Liver (tissue), 9 donors: ENCODE data around the gene TMEM229A. TPM values are rescaled to one million over a fixed set of nuclear protein-coding genes. Genes with fewer than 3 reads are reported as not detected.
"Not testable (repeated sequence)": the region's sequence is repeated elsewhere in the genome, so short reads cannot be mapped to it uniquely, and the experiment has no call there.

Experiments
- DNase-seq: peaks from one replicate; pipeline ENCODE4 v3.0.0-alpha.2; 2017; ENCODE audit warnings: low spot score
- H3K27ac ChIP-seq, 2 donors: one replicate each; pipeline ENCODE4 v1.7.0; 2013; ENCODE audit warnings: inconsistent platforms in 2 of 2, low read length in 2 of 2, control low read depth in 1 of 2, low read depth in 1 of 2, mild to moderate bottlenecking in 1 of 2
- H3K27me3 ChIP-seq, 4 donors: one replicate each; pipeline versions ENCODE4 v1.6.1 to v1.7.0; 2013; ENCODE audit warnings: low read length in 3 of 4, inconsistent platforms in 1 of 4, mild to moderate bottlenecking in 1 of 4, moderate library complexity in 1 of 4; ENCODE audit not compliant: control insufficient read depth in 4 of 4, insufficient read depth in 4 of 4
- H3K36me3 ChIP-seq, 4 donors: one replicate each; pipeline versions ENCODE4 v1.6.1 to v1.7.0; 2013; ENCODE audit warnings: low read length in 3 of 4, mild to moderate bottlenecking in 3 of 4, low read depth in 1 of 4, moderate library complexity in 1 of 4; ENCODE audit not compliant: control insufficient read depth in 4 of 4, insufficient read depth in 3 of 4
- H3K4me1 ChIP-seq, 4 donors: one replicate each; pipeline versions ENCODE4 v1.6.1 to v1.7.0; 2013; ENCODE audit warnings: low read length in 3 of 4, mild to moderate bottlenecking in 3 of 4, moderate library complexity in 1 of 4; ENCODE audit not compliant: control insufficient read depth in 4 of 4, insufficient read depth in 4 of 4
- H3K4me3 ChIP-seq, 3 donors: one replicate each; pipeline versions ENCODE4 v1.6.1 to v1.7.0; 2013; ENCODE audit warnings: low read length in 3 of 3, control low read depth in 1 of 3, low read depth in 1 of 3, mild to moderate bottlenecking in 1 of 3
- H3K9ac ChIP-seq, 2 donors: one replicate each; pipeline ENCODE4 v1.7.0; 2013; ENCODE audit warnings: low read length in 2 of 2, mild to moderate bottlenecking in 2 of 2, moderate library complexity in 2 of 2, control low read depth in 1 of 2, low read depth in 1 of 2
- H3K9me3 ChIP-seq, 4 donors: one replicate each; pipeline versions ENCODE4 v1.6.1 to v1.7.0; 2013; ENCODE audit warnings: low read length in 3 of 4; ENCODE audit not compliant: control insufficient read depth in 4 of 4
- ATF3 ChIP-seq: IDR thresholded peaks from 2 replicates; pipeline ENCODE4 v1.6.1; 2016; ENCODE audit warnings: antibody characterized with exemption
- CTCF ChIP-seq: fragments of 150-350 bp; IDR thresholded peaks from 2 replicates; pipeline ENCODE4 v1.5.1; 2017; ENCODE audit warnings: improper control_type of control experiment, low read depth, low read length; ENCODE audit not compliant: missing input control
- EGR1 ChIP-seq, 2 donors: IDR thresholded peaks; 2 replicates each; pipeline ENCODE4 v1.6.1; 2016 to 2018; ENCODE audit warnings: antibody characterized with exemption in 2 of 2, low read depth in 2 of 2
- HNF4A ChIP-seq, 2 donors: conservative IDR thresholded peaks; 2 replicates each; pipeline ENCODE4 v1.6.1; 2016; ENCODE audit warnings: antibody characterized with exemption in 2 of 2, mild to moderate bottlenecking in 2 of 2
- REST ChIP-seq: IDR thresholded peaks from 2 replicates; pipeline ENCODE4 v1.6.1; 2016; ENCODE audit warnings: antibody characterized with exemption, mild to moderate bottlenecking
- SP1 ChIP-seq: IDR thresholded peaks from 2 replicates; pipeline ENCODE4 v1.6.1; 2018; ENCODE audit warnings: antibody characterized with exemption, mild to moderate bottlenecking
- YY1 ChIP-seq: IDR thresholded peaks from 2 replicates; pipeline ENCODE4 v1.6.1; 2016; ENCODE audit warnings: antibody characterized with exemption, mild to moderate bottlenecking
- WGBS: extraction: QIAGEN DNeasy Blood & Tissue Kit; methylation state at CpG from one replicate; pipeline ENCODE4 v1.1.7; 2013; 5-methylcytosine and 5-hydroxymethylcytosine counted together
- polyA plus RNA-seq, 2 donors: library from polyadenylated mRNA; stranded (reverse) in 1 of 2; unstranded in 1 of 2; fragments of 200-250 nt in 1 of 2; fragments of >200 nt in 1 of 2; fragmentation: Nextera tagmentation in 1 of 2; extraction: Ambion mirVana in 1 of 2; gene quantifications; one replicate each; pipeline versions ENCODE4 v1.2.1 to v1.2.3, GENCODE V29; 2013 to 2015
- total RNA-seq, 2 donors: library from RNA; depleted of rRNA; stranded (reverse); fragments of >200 nt; gene quantifications; one replicate each; pipeline ENCODE4 v1.2.3, GENCODE V29; 2014
- donor health status: healthy.
- donor health status: healthy.
- donor health status: healthy.
- donor health status: healthy.
- donor health status: healthy.

The TMEM229A gene
- total RNA-seq: under 1 TPM in 1 of 2 donors, not detected in 1; 0.23 TPM
- not detected for polyA plus RNA-seq

GRCh38 chr7:124032369-124033094 lies at the start of gene TMEM229A:
Gene TMEM229A, minus strand, starts transcription at chr7:124033067. Its CDS starts 64 bp downstream, at chr7:124033003.
- H3K9ac ChIP-seq: no peak within 1 kb of the TSS
- H3K9me3 ChIP-seq: no peaks in the 10 kb centered on the region
- DNase-seq: no peak
- WGBS: 2% methylated on average over 87 of the region's 87 CpGs
- H3K36me3 ChIP-seq: no peaks in the 10 kb centered on the region
- H3K4me3 ChIP-seq: peak within 1 kb of the TSS in 2 of 3 donors; percentile 47 to 62
- H3K27me3 ChIP-seq: peaks cover 0 to 19% (median 7%) of the 10 kb centered on the region in 4 donors
- no peak within 1 kb of the TSS for H3K27ac ChIP-seq
- TF ChIP-seq REST (peak; percentile 93), ATF3 (no peak)
- H3K4me1 ChIP-seq: peaks cover 8 to 19% (median 16%) of the 10 kb centered on the region in 4 donors

DNA sequence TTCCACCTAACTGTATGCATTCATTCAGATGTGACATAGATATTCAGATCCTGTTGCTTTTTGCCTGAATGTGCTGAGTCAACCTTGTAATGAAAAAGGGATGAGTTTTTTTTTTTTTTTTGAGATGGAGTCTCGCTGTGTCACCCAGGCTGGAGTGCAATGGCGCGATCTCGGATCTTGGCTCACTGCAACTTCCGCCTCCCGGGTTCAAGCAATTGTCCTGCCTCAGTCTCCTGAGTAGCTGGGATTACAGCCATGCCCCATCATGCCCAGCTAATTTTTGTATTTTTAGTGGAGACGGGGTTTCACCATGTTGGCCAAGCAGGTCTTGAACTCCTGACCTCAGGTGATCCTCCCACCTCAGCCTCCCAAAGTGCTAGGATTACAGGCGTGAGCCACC lies 49.4 kb upstream of the TMEM229A start:
- 97% methylated on average over 8 of the region's 8 CpGs for WGBS
- not testable (repeated sequence) for H3K27me3 ChIP-seq, H3K36me3 ChIP-seq, H3K4me1 ChIP-seq, H3K9ac ChIP-seq, H3K27ac ChIP-seq, H3K9me3 ChIP-seq, H3K4me3 ChIP-seq, DNase-seq

DNA sequence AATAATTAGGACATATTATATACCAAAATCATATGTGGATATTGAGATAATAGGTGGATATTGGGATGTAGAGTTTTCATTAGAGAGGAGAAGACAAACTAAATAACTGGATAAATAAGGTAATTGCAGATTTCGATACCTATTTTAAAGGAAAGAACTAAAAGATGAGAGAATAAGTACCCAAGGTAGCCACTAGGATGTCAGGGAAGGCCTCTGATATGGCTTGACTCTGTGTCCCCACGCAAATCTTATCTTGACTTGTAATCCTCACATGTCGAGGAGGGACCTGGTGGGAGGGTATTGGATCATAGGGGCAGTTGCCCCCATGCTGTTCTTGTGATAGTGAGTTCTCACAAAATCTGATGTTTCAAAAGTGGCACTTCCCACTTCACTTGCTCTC lies 44.7 kb upstream of the TMEM229A start:
- TF ChIP-seq SP1 (no peak), CTCF (no peak), EGR1 (IDR thresholded peaks at IDR 0.05; ENCODE audit: low read depth in 2 of 2) (no peak), HNF4A (conservative IDR thresholded peaks at IDR 0.05) (no peak), YY1 (no peak), REST (no peak)
- H3K9me3 ChIP-seq: no peaks in the 10 kb centered on the region
- H3K27me3 ChIP-seq: no peaks in the 10 kb centered on the region
- no peaks in the 10 kb centered on the region for H3K4me1 ChIP-seq
- 50% methylated on average over 3 of the region's 3 CpGs for WGBS
- H3K4me3 ChIP-seq: no peak overlapping the region
- no peak for DNase-seq
- no peak overlapping the region for H3K9ac ChIP-seq
- no peak overlapping the region for H3K27ac ChIP-seq
- no peaks in the 10 kb centered on the region for H3K36me3 ChIP-seq
